GM23338 (cell line): ENCODE measurements around the gene RELL2. TPM values are rescaled to one million over a fixed set of nuclear protein-coding genes. Genes with fewer than 3 reads are reported as not detected.
A peak's percentile ranks its signal among the peaks of the same experiment; 100 is the strongest.

Source experiments
- ATAC-seq: fragments of 200-7000 bp; cut with Tn5 transposase; 3 replicates; pipeline ENCODE4 v1.9.1; 2020
- DNase-seq: peaks from one replicate; pipeline ENCODE4 v3.0.0-alpha.2; 2015; ENCODE audit warnings: low spot score
- H2AFZ ChIP-seq: fragments of 200-600 bp; sonication (generic); 2 replicates; pipeline ENCODE4 v1.8.0; 2016; ENCODE audit warnings: antibody characterized with exemption, mild to moderate bottlenecking, moderate library complexity
- H3F3A ChIP-seq: fragments of 200-600 bp; sonication (generic); replicated peaks from 2 replicates; pipeline ENCODE4 v1.8.0; 2017; ENCODE audit warnings: antibody characterized with exemption, mixed run types, low read depth
- H3K27ac ChIP-seq: fragments of 200-600 bp; sonication (generic); 2 replicates; pipeline ENCODE4 v1.6.1; 2016; ENCODE audit warnings: low read depth
- H3K27me3 ChIP-seq: fragments of 200-600 bp; sonication (generic); 2 replicates; pipeline ENCODE4 v1.8.0; 2016; ENCODE audit warnings: mild to moderate bottlenecking, mixed run types, moderate library complexity; ENCODE audit not compliant: insufficient read depth
- H3K36me3 ChIP-seq: fragments of 200-600 bp; sonication (generic); 2 replicates; pipeline ENCODE4 v1.8.0; 2016; ENCODE audit warnings: mild to moderate bottlenecking; ENCODE audit not compliant: insufficient read depth
- H3K4me1 ChIP-seq: fragments of 200-600 bp; sonication (generic); 2 replicates; pipeline ENCODE4 v1.8.0; 2016; ENCODE audit warnings: mild to moderate bottlenecking, moderate library complexity; ENCODE audit not compliant: insufficient read depth
- H3K4me2 ChIP-seq: fragments of 200-600 bp; sonication (generic); 2 replicates; pipeline ENCODE4 v1.7.1; 2017; ENCODE audit warnings: mixed run types
- H3K4me3 ChIP-seq: fragments of 200-600 bp; sonication (generic); 2 replicates; pipeline ENCODE4 v1.6.1; 2016; ENCODE audit warnings: mixed run types
- H3K79me2 ChIP-seq: fragments of 200-600 bp; sonication (generic); replicated peaks from 2 replicates; pipeline ENCODE4 v1.8.0; 2017; ENCODE audit warnings: mild to moderate bottlenecking; ENCODE audit not compliant: insufficient read depth
- H3K9me2 ChIP-seq: fragments of 200-600 bp; sonication (generic); 2 replicates; pipeline ENCODE4 v1.8.0; 2017; ENCODE audit not compliant: insufficient read depth
- H4K20me1 ChIP-seq: fragments of 200-600 bp; sonication (generic); replicated peaks from 2 replicates; pipeline ENCODE4 v1.8.0; 2017; ENCODE audit warnings: mild to moderate bottlenecking; ENCODE audit not compliant: insufficient read depth
- H3K27ac Mint-ChIP-seq: 2 replicates; pipeline ENCODE4 v1.8.0; 2020; ENCODE audit warnings: inconsistent platforms, mild to moderate bottlenecking, moderate library complexity, mixed read lengths
- H3K27me3 Mint-ChIP-seq: 3 replicates; pipeline ENCODE4 v1.8.0; 2022; ENCODE audit warnings: low read depth, mild to moderate bottlenecking, moderate library complexity, mixed read lengths, inconsistent platforms; ENCODE audit not compliant: insufficient read depth, poor library complexity
- H3K36me3 Mint-ChIP-seq: 3 replicates; pipeline ENCODE4 v1.8.0; 2021; ENCODE audit warnings: low read depth, mild to moderate bottlenecking, inconsistent platforms, moderate library complexity, mixed read lengths
- H3K4me1 Mint-ChIP-seq: 3 replicates; pipeline ENCODE4 v1.8.0; 2020; ENCODE audit warnings: mild to moderate bottlenecking, inconsistent platforms, mixed read lengths
- H3K4me3 Mint-ChIP-seq: 3 replicates; pipeline ENCODE4 v1.8.0; 2021; ENCODE audit warnings: moderate library complexity, mild to moderate bottlenecking, inconsistent platforms, mixed read lengths
- H3K9me3 Mint-ChIP-seq: 3 replicates; pipeline ENCODE4 v1.8.0; 2020; ENCODE audit warnings: moderate library complexity, mild to moderate bottlenecking, inconsistent platforms, mixed read lengths
- CREB1 ChIP-seq: fragments of 250-450 bp; sonication (Bioruptor Pico); IDR thresholded peaks from 2 replicates; pipeline ENCODE4 v1.5.0; 2020; ENCODE audit warnings: low read depth, mild to moderate bottlenecking, moderate library complexity
- EZH2 ChIP-seq: fragments of 200-600 bp; sonication (generic); IDR thresholded peaks from one replicate; pipeline ENCODE4 v1.8.0; 2017; ENCODE audit warnings: antibody characterized with exemption, mild to moderate bottlenecking, low read depth; ENCODE audit not compliant: unreplicated experiment
- EZH2phosphoT487 ChIP-seq: fragments of 200-600 bp; sonication (generic); IDR thresholded peaks from one replicate; pipeline ENCODE4 v1.8.1; 2018; ENCODE audit warnings: antibody characterized with exemption; ENCODE audit not compliant: unreplicated experiment
- STAT1 ChIP-seq: IDR thresholded peaks from one replicate; pipeline ENCODE4 v1.6.1; 2016; ENCODE audit warnings: antibody characterized with exemption; ENCODE audit not compliant: unreplicated experiment
- polyA plus RNA-seq: library from polyadenylated mRNA; unstranded; fragments of >200 nt; fragmentation: Nextera tagmentation; extraction: Ambion mirVana; gene quantifications from 2 replicates; pipeline ENCODE4 v1.2.1, GENCODE V29; 2016
- total RNA-seq: library from RNA; depleted of rRNA; stranded (reverse); fragments of >200 nt; shearing (Covaris generic); gene quantifications from 2 replicates; pipeline ENCODE4 v1.2.3, GENCODE V29; 2014
- TF ChIP-seq, protein P1 (sequence below): IDR thresholded peaks from one replicate; pipeline ENCODE4 v1.6.1; 2018; ENCODE audit warnings: antibody characterized with exemption; ENCODE audit not compliant: unreplicated experiment
- TF ChIP-seq, protein P2 (sequence below), 2 experiments: fragments of 200-600 bp in 1 of 2; sonication (generic) in 1 of 2; conservative IDR thresholded peaks; 2 replicates each; pipeline versions ENCODE4 v1.5.1 to v1.6.1; 2016 to 2017; ENCODE audit warnings: antibody characterized with exemption in 2 of 2, low read depth in 2 of 2, mild to moderate bottlenecking in 2 of 2, moderate library complexity in 1 of 2

Gene RELL2
- total and polyA plus RNA-seq, 2 experiments from 2014 or later = 20.4 to 30.6 TPM

DNA sequence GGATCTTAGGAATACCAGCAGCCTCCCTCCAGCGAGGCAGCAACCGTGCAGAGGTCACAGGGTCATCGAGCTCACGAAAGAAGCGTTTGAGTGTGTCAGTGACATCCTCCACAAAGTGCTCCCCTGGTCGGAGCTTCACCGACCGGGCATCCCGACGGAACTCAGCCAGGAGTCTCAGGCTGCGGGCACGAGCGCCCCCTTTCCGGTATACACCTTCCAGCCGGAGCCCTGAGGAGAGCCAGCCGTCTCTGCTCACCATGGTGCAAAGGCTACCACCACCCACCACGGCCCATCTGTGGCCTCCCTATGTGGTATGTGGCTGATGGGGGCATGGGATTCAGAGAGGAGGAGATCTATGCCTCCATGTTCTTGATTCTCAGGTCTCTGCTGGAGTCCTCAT lies 25.2 kb downstream of the RELL2 start:
- H3K4me3 ChIP-seq = no peak overlapping the region
- H4K20me1 ChIP-seq = no peaks in the 10 kb centered on the region; the same call in 1 of the 2 replicates
- no peaks in the 10 kb centered on the region for H3K4me1 ChIP-seq
- Mint-ChIP-seq H3K4me3 (no peak overlapping the region), H3K9me3 (no peaks in the 10 kb centered on the region), H3K27me3 (peaks cover 13% of the 10 kb centered on the region), H3K4me1 (peaks cover 10% of the 10 kb centered on the region), H3K27ac (no peak overlapping the region), H3K36me3 (peaks cover 69% of the 10 kb centered on the region)
- DNase-seq (peak; percentile 15), ATAC-seq (no peak)
- H2AFZ ChIP-seq = no peak overlapping the region
- no peak overlapping the region for H3K27ac ChIP-seq
- no peaks in the 10 kb centered on the region for H3K9me2 ChIP-seq
- no peaks in the 10 kb centered on the region for H3K79me2 ChIP-seq
- H3F3A ChIP-seq = 0 out of 2 replicates have a peak, but pooled peaks cover 3% of the 10 kb centered on the region
- H3K27me3 ChIP-seq = no peaks in the 10 kb centered on the region
- TF ChIP-seq, protein P1, sequence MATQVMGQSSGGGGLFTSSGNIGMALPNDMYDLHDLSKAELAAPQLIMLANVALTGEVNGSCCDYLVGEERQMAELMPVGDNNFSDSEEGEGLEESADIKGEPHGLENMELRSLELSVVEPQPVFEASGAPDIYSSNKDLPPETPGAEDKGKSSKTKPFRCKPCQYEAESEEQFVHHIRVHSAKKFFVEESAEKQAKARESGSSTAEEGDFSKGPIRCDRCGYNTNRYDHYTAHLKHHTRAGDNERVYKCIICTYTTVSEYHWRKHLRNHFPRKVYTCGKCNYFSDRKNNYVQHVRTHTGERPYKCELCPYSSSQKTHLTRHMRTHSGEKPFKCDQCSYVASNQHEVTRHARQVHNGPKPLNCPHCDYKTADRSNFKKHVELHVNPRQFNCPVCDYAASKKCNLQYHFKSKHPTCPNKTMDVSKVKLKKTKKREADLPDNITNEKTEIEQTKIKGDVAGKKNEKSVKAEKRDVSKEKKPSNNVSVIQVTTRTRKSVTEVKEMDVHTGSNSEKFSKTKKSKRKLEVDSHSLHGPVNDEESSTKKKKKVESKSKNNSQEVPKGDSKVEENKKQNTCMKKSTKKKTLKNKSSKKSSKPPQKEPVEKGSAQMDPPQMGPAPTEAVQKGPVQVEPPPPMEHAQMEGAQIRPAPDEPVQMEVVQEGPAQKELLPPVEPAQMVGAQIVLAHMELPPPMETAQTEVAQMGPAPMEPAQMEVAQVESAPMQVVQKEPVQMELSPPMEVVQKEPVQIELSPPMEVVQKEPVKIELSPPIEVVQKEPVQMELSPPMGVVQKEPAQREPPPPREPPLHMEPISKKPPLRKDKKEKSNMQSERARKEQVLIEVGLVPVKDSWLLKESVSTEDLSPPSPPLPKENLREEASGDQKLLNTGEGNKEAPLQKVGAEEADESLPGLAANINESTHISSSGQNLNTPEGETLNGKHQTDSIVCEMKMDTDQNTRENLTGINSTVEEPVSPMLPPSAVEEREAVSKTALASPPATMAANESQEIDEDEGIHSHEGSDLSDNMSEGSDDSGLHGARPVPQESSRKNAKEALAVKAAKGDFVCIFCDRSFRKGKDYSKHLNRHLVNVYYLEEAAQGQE = no peak
- TF ChIP-seq, protein P2, sequence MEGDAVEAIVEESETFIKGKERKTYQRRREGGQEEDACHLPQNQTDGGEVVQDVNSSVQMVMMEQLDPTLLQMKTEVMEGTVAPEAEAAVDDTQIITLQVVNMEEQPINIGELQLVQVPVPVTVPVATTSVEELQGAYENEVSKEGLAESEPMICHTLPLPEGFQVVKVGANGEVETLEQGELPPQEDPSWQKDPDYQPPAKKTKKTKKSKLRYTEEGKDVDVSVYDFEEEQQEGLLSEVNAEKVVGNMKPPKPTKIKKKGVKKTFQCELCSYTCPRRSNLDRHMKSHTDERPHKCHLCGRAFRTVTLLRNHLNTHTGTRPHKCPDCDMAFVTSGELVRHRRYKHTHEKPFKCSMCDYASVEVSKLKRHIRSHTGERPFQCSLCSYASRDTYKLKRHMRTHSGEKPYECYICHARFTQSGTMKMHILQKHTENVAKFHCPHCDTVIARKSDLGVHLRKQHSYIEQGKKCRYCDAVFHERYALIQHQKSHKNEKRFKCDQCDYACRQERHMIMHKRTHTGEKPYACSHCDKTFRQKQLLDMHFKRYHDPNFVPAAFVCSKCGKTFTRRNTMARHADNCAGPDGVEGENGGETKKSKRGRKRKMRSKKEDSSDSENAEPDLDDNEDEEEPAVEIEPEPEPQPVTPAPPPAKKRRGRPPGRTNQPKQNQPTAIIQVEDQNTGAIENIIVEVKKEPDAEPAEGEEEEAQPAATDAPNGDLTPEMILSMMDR (conservative IDR thresholded peaks at IDR 0.05; ENCODE audit: low read depth in 2 of 2) = peak in 1 of 2 experiments; percentile 41; a peak in 2 of 4 replicates
- H3K36me3 ChIP-seq = peaks cover 39% of the 10 kb centered on the region
- no peak overlapping the region for H3K4me2 ChIP-seq

DNA sequence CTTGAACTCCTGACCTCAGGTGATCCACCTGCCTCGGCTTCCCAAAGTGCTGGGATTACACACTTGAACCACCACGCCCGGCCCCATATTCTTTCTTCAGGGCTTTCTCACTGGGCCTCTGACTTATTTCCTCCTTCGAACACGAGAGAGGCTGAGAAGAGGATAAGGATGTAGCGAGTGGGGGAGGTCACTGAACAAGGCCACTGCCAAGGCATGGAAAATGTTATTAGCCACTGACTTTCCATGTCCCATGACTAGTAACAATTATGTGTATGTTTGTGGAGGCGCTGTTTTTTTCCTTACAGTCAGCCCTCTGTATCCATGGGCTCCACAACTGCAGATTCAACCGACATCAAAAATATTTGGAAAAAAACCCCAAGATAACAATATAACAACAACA lies 26.7 kb downstream of the RELL2 start:
- no peak overlapping the region for H3K4me3 ChIP-seq
- Mint-ChIP-seq H3K27me3 (peaks cover 13% of the 10 kb centered on the region), H3K4me1 (peaks cover 10% of the 10 kb centered on the region)

More for the DNA sequence above, 26.7 kb downstream of the RELL2 start:
- Mint-ChIP-seq H3K9me3 (no peaks in the 10 kb centered on the region), H3K27ac (no peak overlapping the region), H3K36me3 (peaks cover 57% of the 10 kb centered on the region), H3K4me3 (no peak overlapping the region)
- no peaks in the 10 kb centered on the region for H3K9me2 ChIP-seq
- H3K36me3 ChIP-seq = peaks cover 37% of the 10 kb centered on the region
- DNase-seq (no peak), ATAC-seq (no peak)
- TF ChIP-seq, protein P2 (conservative IDR thresholded peaks at IDR 0.05; ENCODE audit: low read depth in 2 of 2) = no peak
- TF ChIP-seq STAT1 (no peak), EZH2phosphoT487 (no peak), EZH2 (no peak), CREB1 (CRISPR knock-in tag) (no peak)
- H3K4me2 ChIP-seq = no peak overlapping the region
- no peaks in the 10 kb centered on the region for H3K79me2 ChIP-seq
- no peaks in the 10 kb centered on the region; the same call in 1 of the 2 replicates for H4K20me1 ChIP-seq
- no peak overlapping the region for H2AFZ ChIP-seq
- H3F3A ChIP-seq = 0 out of 2 replicates have a peak, but pooled peaks cover 3% of the 10 kb centered on the region
- no peaks in the 10 kb centered on the region for H3K27me3 ChIP-seq
- H3K27ac ChIP-seq = no peak overlapping the region
- H3K4me1 ChIP-seq = no peaks in the 10 kb centered on the region
